Cardiac muscle cell (in vitro differentiated cells and primary cell): ENCODE data around the gene SDC3. TPM values are rescaled to one million over a fixed set of nuclear protein-coding genes. Genes with fewer than 3 reads are reported as not detected.

Source experiments
- DNase-seq, 2 donors: peaks; one replicate each; pipeline versions ENCODE4 v3.0.0 to v3.0.0-alpha.2; 2010 to 2017; ENCODE audit warnings: low read depth in 1 of 2, low spot score in 1 of 2
- H3K27ac ChIP-seq: fragments of 200-600 bp; sonication (generic); 2 replicates; pipeline ENCODE4 v1.5.1; 2016
- H3K27me3 ChIP-seq: fragments of 200-600 bp; sonication (generic); 2 replicates; pipeline ENCODE4 v1.6.0; 2016; ENCODE audit warnings: control low read depth
- H3K36me3 ChIP-seq: fragments of 200-600 bp; sonication (generic); 2 replicates; pipeline ENCODE4 v1.5.1; 2016; ENCODE audit warnings: control low read depth
- H3K4me1 ChIP-seq: fragments of 200-600 bp; sonication (generic); 2 replicates; pipeline ENCODE4 v1.8.1; 2017; ENCODE audit warnings: low read depth, mild to moderate bottlenecking, mixed run types
- H3K4me3 ChIP-seq: fragments of 200-600 bp; sonication (generic); 2 replicates; pipeline ENCODE4 v1.5.1; 2016; ENCODE audit warnings: mild to moderate bottlenecking
- H3K9me3 ChIP-seq: fragments of 200-600 bp; sonication (generic); 2 replicates; pipeline ENCODE4 v1.5.1; 2017; ENCODE audit warnings: low read depth, mild to moderate bottlenecking, control low read depth
- polyA plus RNA-seq: library from polyadenylated mRNA; unstranded; fragments of >200 nt; fragmentation: Nextera tagmentation; extraction: Ambion mirVana; gene quantifications from 2 replicates; pipeline ENCODE4 v1.2.1, GENCODE V29; 2016
- total RNA-seq: library from RNA; depleted of rRNA; stranded (reverse); fragments of >200 nt; gene quantifications from 2 replicates; pipeline ENCODE4 v1.2.3, GENCODE V29; 2016
- TF ChIP-seq, protein P1 (sequence below): IDR thresholded peaks from 2 replicates; pipeline ENCODE4 v1.5.1; 2012; ENCODE audit warnings: low read depth, mild to moderate bottlenecking, low read length

SDC3 gene
- total and polyA plus RNA-seq, 2 experiments from 2014 or later: 85.2 to 89.2 TPM

GRCh38 chr1:30834253-30834652 is 74.3 kb downstream of the SDC3 start:
- Histone ChIP-seq H3K36me3 (no peaks in the 10 kb centered on the region), H3K27me3 (no peaks in the 10 kb centered on the region), H3K4me3 (no peak overlapping the region), H3K4me1 (no peaks in the 10 kb centered on the region), H3K9me3 (no peaks in the 10 kb centered on the region), H3K27ac (no peak overlapping the region)
- DNase-seq: no peak
- TF ChIP-seq, protein P1, sequence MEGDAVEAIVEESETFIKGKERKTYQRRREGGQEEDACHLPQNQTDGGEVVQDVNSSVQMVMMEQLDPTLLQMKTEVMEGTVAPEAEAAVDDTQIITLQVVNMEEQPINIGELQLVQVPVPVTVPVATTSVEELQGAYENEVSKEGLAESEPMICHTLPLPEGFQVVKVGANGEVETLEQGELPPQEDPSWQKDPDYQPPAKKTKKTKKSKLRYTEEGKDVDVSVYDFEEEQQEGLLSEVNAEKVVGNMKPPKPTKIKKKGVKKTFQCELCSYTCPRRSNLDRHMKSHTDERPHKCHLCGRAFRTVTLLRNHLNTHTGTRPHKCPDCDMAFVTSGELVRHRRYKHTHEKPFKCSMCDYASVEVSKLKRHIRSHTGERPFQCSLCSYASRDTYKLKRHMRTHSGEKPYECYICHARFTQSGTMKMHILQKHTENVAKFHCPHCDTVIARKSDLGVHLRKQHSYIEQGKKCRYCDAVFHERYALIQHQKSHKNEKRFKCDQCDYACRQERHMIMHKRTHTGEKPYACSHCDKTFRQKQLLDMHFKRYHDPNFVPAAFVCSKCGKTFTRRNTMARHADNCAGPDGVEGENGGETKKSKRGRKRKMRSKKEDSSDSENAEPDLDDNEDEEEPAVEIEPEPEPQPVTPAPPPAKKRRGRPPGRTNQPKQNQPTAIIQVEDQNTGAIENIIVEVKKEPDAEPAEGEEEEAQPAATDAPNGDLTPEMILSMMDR: no peak

DNA sequence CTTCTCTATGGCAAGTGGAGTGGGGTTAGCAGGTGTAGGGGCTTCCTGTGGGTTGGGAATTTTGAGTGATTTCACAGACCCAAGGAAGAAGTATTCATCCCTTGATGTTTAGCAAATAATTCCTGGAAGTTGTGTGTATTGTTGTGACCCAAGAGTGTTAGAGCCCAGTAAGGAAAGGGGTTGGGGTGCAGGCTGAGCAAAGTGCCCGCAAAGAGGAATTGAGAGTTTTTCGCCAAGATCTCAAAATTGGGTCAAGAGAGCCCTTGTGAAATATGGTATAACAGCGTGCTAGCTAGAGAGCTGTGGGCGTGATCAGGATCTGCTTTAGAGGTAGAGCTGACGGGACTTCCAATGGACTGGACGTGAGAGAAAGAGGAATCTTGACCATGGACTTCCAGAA is 78.0 kb downstream of the SDC3 start:
- H3K36me3 ChIP-seq: no peaks in the 10 kb centered on the region
- no peak for DNase-seq
- H3K27me3 ChIP-seq: peaks cover 19% of the 10 kb centered on the region
- no peak overlapping the region for H3K4me3 ChIP-seq
- H3K9me3 ChIP-seq: no peaks in the 10 kb centered on the region
- TF ChIP-seq, protein P1: no peak
- H3K27ac ChIP-seq: no peak overlapping the region
- H3K4me1 ChIP-seq: no peaks in the 10 kb centered on the region

DNA sequence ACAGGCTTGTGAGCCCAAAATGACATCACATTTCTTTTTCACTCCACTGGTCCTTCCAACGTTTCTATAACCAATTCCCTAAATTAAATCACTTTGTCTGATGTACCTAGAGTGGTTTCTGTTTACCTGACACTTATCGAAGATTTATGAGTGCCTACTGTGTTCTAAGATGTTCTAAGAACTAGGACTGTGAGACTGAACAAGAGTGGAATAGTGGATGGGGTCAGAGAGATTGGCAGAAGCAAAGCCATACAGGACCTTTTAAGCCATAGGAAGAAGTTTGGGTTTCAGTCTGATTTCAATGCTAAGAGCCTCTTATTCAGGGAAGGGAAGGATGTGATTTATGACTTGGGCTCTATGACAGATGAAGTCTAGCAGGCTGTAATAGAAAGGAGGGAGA is 78.7 kb downstream of the SDC3 start:
- Histone ChIP-seq H3K27me3 (peaks cover 25% of the 10 kb centered on the region), H3K4me1 (no peaks in the 10 kb centered on the region), H3K36me3 (no peaks in the 10 kb centered on the region), H3K4me3 (no peak overlapping the region), H3K9me3 (no peaks in the 10 kb centered on the region), H3K27ac (no peak overlapping the region)
- TF ChIP-seq, protein P1: no peak
- no peak for DNase-seq

DNA sequence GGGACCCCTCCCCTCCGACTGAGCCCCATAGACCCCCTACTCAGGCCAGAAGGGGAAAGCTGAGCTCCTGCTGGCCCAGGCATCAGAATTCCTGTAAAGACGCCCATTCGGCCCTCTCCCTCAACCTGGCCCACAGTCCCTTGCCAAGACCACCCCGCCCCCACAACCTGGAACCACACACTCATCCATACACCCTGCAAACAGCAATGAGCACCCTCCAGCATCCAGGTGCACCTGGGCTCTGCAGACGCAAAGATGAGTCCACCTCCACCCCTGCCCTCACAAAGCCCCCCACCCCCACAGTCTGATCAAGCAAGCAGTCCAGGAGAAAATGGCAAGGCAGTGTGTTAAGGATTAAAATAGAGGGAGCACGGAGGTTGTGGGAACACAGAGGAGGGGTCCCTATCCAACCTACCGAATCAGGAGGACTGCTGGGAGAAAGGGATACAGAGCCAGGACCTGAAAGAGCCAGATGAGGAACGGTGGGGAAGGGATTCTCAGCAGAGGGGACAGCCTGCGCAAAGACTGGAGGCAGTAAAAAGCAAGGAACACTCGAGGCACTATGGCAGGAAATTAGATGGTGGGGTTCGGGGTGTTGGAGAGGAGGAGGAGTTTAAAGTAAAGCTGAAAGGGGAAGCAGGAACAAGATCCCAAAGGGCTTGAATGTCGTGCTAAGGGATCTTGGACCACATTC is 83.7 kb downstream of the SDC3 start:
- Histone ChIP-seq H3K4me1 (no peaks in the 10 kb centered on the region), H3K27me3 (peaks cover 26% of the 10 kb centered on the region), H3K9me3 (no peaks in the 10 kb centered on the region), H3K4me3 (no peak overlapping the region), H3K27ac (no peak overlapping the region), H3K36me3 (no peaks in the 10 kb centered on the region)
- no peak for DNase-seq
- TF ChIP-seq, protein P1: no peak

DNA sequence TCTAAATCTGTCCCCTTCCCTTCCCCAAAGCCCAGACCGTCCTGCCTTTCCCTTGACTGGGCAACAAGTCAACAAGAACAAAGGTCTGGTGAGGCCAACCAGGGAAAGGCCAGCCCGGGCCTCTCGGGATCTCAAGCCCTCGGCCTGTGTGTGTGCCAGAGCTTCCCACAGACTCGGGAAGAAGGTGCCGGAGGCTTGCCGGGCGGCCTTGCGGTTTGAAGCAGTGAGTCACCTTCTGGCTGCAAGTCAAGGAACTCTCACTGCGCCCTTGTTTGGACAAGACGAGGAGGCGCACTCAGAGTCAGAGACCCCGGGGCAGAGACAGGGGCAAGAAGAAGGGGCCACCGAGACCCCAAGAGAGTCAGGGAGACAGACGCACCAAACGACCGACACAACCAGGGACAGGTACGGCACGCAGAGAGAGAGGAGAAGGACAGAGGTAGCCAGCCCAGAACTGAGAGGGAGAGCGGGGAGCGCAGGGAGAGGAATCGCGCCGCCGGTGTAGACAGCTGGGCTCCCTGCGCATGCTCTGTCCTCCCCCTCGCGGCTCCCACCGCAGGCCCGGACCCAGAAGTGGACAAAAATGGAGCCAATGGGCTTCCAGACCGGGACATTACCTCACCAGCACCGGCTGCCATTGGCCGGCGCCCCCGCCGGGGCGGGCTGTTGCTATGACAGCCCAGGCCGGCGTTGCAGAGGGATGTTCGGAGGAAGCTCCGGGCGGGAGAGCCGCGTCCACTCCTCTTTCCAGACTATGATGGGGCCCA is 84.4 kb downstream of the SDC3 start:
- Histone ChIP-seq H3K27ac (peak overlapping the region; percentile 63), H3K9me3 (no peaks in the 10 kb centered on the region), H3K4me1 (no peaks in the 10 kb centered on the region), H3K4me3 (peak overlapping the region; percentile 20), H3K27me3 (peaks cover 26% of the 10 kb centered on the region), H3K36me3 (no peaks in the 10 kb centered on the region)
- DNase-seq: peak; percentile 96 to 100
- TF ChIP-seq, protein P1: no peak
